Endometrial microvascular endothelial cells (primary cell): ENCODE measurements around the gene IGFBP4. TPM values are rescaled to one million over a fixed set of nuclear protein-coding genes. Genes with fewer than 3 reads are reported as not detected.
"Not testable (repeated sequence)": the region's sequence is repeated elsewhere in the genome, so short reads cannot be mapped to it uniquely, and the experiment has no call there.

ENCODE experiments used
- in situ Hi-C: cut with HindIII; loops from 2 replicates; pipeline ENCODE4 v1.10.0; 2017; ENCODE audit warnings: low sequenced_read_pairs, low pct_unique_long_range_greater_than_20kb; ENCODE audit errors: inconsistent ontology term
- total RNA-seq: library from RNA; depleted of rRNA; stranded (reverse); fragments of >200 nt; gene quantifications from one replicate; pipeline ENCODE4 v1.2.3, GENCODE V29; 2015; ENCODE audit errors: inconsistent ontology term

IGFBP4 gene
- total RNA-seq: 66.7 TPM

GRCh38 chr17:40443196-40443987 lies at the start of gene IGFBP4:
TSS of gene IGFBP4 (plus strand) at chr17:40443450. CDS start at chr17:40443736, 286 bp downstream.
- in situ Hi-C loops: loop anchor here (10.0 kb wide), 3 partner anchors 51 to 101 kb away; partner anchors contain the start of gene GJD3

DNA sequence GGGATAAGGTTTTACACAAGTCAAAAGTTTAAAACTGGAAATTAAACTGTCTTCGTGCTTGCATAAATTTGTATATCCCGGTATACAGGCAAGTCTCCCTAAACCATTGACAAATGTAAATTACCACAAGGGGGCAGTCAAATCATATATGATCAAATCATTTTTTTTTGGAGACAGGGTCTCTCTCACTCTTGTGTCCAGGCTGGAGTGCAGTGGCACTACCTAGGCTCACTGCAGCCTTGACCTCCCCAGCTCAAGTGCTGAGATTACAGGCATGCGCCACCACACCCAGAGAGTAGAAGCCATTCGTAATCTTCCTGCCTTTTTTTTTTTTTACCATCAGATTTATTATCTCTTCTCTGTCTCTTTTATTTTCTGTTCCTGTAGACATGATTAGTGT lies 44.1 kb upstream of the IGFBP4 start:
- in situ Hi-C loops: no loop called here

- in situ Hi-C loops: no loop called here
Observed at GRCh38 chr17:40402668-40403067, 40.6 kb upstream of the IGFBP4 start.

GRCh38 chr17:40404003-40404402 lies 39.2 kb upstream of the IGFBP4 start:
- in situ Hi-C loops: no loop called here

- in situ Hi-C loops: no loop called here
Observed at GRCh38 chr17:40407460-40407859, 35.8 kb upstream of the IGFBP4 start.

GRCh38 chr17:40409540-40409939 lies 33.7 kb upstream of the IGFBP4 start:
- in situ Hi-C loops: not testable (repeated sequence)

GRCh38 chr17:40410082-40410481 lies 33.2 kb upstream of the IGFBP4 start:
- in situ Hi-C loops: no loop called here

- in situ Hi-C loops: no loop called here
Observed at GRCh38 chr17:40411821-40412220, 31.4 kb upstream of the IGFBP4 start.

DNA sequence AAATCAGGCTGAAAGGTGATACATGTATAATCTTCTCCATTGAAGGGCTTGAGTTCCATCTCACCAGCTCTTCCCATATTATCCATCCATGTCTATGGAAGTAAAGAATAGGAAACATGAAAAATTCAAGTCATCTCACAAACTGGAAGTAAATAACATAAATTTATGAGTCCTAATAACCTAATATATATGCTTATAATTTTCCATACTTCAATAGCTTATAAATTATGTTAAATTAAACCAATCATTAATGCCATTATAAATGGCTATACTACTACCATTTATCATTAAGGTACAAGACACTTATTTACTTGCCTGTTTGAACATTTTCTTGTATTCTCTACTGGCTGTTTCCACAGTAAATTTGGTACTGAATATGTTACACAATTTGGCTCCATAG lies 30.4 kb upstream of the IGFBP4 start:
- in situ Hi-C loops: no loop called here

DNA sequence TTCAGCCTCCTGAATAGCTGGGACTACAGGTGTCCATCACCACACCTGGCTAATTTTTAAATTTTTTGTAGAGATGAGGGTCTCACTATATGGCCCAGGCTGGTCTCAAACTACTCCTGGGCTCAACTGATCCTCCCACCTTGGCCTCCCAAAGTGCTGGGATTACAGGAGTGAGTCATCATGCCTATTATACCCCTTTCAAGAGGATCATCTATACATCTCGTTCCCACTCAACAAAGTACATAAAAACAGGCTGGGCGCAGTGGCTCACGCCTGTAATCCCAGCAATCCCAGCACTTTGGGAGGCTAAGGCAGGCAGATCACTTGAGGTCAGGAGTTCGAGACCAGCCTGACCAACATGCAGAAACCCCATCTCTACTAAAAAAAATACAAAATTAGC lies 28.9 kb upstream of the IGFBP4 start:
- in situ Hi-C loops: not testable (repeated sequence)

DNA sequence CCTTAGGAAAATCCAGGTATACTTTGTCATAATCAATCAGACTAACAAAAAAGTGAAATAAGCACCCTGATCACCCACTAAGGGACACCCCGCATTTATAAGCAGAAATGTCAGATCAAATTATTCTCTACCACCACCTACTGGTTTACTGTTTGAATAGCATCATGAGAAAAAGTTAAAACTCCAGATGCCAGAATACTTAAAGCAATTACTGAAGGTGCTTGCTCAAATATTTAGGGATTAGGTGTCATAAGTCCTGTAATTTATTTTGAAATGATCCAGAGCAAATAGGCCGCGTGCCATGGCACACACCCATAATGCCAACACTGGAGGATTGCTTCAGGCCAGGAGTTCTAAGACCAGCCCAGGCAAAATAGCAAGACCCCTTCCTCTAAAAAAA lies 27.9 kb upstream of the IGFBP4 start:
- in situ Hi-C loops: no loop called here

GRCh38 chr17:40416671-40417070 lies 26.6 kb upstream of the IGFBP4 start:
- in situ Hi-C loops: no loop called here

- in situ Hi-C loops: no loop called here
Observed at GRCh38 chr17:40417258-40417608, 26.0 kb upstream of the IGFBP4 start.

DNA sequence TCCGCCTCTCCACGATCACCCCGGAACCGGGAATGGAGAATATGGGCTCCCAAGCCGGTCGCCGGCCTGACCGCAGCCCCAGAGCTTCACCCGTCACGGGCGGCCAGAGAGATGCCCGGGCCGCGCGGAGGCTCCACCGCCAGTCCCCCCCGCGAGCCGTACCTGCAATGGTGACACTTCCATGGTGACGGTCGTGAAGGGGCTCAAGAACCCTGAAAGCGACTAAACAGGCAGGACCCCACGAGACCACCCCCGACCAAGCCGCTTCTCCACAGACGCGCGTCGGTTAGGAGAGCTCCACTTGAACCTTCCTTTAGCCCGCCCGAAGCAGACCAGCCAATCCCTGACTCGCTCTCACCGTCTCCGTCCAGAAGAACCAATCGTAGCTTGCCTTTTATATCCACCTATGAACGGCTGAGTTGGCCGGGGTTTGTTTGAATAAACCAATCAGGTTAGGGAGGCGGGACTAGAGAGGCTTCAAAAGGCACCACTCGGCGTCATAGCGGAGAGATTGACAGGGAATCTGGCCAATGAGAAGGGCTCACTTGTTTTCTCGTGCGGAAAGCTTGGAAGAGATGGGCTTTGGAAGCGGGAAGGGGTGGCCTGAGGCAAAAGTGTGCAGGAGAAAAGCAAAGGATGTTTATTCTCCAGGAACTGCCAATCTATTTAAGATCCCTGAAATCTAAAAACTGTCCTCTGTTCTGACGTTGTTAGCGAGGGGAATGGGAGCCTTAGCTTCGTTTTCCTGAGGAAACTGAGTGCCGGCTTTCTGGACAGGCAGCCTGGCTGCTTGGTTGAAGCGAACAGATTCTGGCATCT lies 25.4 kb upstream of the IGFBP4 start, which contains the start of gene TOP2A:
TSS of gene TOP2A (minus strand) at position 288 of the 819 bp plus-strand sequence. CDS start at position 183, 105 bp downstream.
- in situ Hi-C loops: no loop called here

DNA sequence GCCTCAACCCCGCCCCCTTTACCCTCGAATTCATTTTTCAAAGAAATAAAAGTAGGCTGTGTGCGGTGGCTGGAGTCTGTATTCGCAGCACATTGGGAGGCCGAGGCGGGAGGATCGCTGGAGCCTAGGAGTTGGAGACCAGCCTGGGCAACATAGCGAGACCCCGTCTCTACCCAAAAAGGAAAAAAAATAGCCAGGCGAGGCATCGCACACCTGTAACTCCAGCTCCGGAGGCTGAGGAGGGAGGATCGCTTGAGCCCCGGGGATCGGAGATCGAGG lies 24.9 kb upstream of the IGFBP4 start:
- in situ Hi-C loops: no loop called here

DNA sequence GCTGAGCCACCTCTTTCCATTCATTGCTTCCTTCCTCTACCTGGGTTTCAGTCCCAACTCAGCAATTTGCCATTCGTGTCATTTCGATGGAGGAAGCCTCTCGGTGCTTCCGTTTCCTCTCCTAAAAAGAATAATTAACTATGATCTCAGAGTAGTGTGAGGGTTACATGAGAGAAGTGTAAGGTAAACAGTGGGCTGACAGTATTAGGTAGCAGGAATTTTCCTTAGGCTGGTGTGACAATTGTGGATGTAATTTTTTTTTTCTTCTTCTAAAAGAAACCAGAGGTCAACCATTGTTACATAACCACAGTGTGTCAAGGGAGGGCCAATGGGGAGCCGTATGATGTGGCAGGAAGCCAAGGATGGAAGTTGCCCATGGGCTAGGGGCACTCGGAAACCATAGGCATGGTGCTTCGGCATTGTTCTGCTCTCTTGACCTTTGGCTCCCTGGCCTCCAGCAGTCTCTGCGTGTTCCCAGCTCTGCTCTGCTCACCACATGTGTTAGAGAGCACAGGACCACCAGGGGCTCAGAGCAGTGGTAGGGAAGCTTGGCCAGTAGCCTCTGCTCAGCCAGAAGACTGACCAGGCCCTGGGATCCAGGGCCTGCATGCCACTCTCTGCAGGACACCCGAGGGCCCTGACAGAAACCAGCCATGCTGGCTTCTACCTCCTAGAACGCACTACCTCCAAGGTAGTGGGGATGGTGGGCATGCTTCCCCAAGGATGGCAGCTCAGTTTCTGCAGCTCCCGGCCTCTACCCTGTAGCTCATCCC lies 23.5 kb upstream of the IGFBP4 start:
- in situ Hi-C loops: no loop called here

GRCh38 chr17:40422990-40423633 lies 20.1 kb upstream of the IGFBP4 start:
- in situ Hi-C loops: no loop called here

DNA sequence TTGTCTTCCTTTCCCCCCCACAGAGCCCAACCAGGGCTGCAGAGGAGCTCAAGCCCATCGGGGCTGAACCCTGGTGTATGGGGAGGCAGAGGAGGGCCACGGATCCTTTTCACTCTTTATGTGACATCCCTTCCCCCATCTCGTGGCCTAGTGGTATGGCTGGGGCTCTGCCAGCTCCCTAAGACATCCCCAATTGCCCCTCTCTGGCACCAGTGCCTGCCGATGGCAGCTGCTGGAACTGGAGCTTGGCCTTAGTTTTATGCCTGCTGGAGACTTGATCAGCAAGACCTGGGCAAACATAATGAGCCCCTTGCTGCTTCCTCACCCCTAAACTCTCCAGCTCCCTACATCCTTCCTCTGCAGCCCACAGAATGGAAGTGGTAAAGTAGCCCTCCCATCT lies 17.5 kb upstream of the IGFBP4 start:
- in situ Hi-C loops: no loop called here

DNA sequence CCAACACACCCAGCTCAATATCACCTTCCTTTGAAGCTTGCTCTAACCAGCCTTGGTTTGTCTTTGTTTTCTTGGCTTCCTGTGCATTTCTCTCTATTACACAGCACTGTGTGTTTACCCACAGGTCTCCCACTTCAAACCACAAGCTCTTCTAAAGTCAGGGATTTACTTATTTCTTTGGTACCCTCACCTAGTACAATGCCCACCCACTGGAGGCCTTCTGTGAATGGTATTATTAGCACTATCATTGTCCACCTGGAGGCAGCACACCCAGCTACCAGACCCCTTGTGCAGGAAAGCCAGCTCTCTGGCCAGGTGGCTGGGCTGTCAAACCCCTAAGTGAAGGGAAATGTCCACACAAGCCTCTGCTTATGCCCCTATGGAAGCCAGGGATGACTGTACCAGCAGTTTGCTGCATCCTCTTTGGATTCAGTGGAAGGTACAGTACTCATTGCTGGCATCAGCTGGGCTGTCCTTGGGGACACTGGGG lies 16.2 kb upstream of the IGFBP4 start:
- in situ Hi-C loops: no loop called here
